ENCODE data around the gene PHGDH. TPM values are rescaled to one million over a fixed set of nuclear protein-coding genes. Genes with fewer than 3 reads are reported as not detected.
A peak's percentile ranks its signal among the peaks of the same experiment; 100 is the strongest.

PHGDH gene
- total RNA-seq, 1 donor from 2014 or later: 9.7 TPM

DNA sequence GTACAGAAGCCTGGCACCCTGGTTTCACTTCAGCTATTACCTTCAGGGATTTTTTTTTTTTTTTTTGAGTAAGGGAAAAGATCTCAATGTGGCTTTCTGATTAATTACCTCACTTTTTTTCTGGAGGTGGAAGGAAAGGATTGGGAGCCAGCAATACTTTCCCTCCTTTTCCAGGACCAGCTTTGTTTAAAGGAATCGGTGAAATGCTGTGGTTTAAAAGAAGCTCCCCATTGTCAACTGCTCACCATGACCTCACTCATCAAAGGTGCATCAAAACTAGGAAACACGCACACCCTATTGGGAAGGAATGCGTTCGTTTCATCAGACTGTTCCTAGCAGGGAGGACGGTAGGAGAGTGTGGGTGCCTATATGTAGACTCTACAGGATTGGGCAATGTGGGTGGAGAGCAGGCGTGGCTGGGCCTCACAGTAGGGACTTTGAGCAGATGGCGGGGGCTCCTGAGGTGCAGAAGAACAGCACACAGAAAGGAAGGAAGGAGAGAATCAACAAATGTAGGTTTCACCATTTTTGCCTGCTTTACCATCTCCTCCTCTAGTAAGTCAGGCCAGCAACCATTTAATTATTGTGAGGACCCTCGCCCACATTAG, 13.0 kb downstream of the PHGDH start:
- DNase-seq (ENCODE audit: missing footprints): no peak
- no peak for ATAC-seq
- intact Hi-C loops (cut with DNase I): no loop called here

- ATAC-seq (no peak), DNase-seq (ENCODE audit: missing footprints) (no peak)
- intact Hi-C loops (cut with DNase I): no loop called here
Observed at GRCh38 chr1:119725626-119726025, 13.9 kb downstream of the PHGDH start.

GRCh38 chr1:119727991-119728390, 16.3 kb downstream of the PHGDH start:
- no peak for DNase-seq (ENCODE audit: missing footprints)
- no peak for ATAC-seq
- intact Hi-C loops (cut with DNase I): no loop called here

DNA sequence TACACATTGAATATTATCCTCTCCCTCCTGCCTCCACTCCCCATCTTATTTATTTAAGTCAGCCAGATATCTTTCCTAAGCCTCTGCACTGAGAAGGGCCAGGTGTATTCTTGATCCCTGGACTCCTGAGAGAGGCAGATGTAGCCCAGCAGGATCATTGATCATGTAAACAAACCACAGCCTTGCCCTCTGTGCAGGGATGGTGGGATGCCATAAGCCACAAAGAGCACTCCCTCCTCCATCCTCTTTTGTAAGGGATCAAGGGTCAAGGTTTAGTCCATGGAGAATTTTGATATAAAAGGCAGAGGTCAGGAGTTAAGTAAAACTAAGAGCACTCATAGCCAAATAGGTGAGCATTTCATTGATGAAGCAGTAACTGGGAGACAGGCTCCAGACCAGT, 17.3 kb downstream of the PHGDH start:
- ATAC-seq (no peak), DNase-seq (ENCODE audit: missing footprints) (no peak)
- intact Hi-C loops (cut with DNase I): no loop called here

DNA sequence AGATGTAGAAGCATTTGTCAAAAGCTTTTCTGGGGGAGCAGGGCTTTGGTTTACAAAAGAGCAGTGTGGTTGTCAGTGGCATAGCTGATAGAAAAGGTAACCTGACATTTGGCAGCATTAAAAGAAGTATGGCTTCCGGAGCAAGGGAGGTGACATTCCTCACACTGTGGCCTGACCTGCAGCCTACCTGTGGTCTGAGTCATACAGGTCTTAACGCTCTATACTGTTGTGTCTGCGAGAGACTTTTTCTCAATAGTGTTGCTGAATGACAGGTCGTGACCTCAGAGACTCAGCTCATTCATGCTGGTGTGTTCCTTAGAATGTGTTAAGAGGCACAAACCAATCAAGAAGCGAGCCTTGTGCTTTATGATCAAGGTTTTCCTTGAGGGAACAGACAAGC, 19.3 kb downstream of the PHGDH start:
- no peak for DNase-seq (ENCODE audit: missing footprints)
- no peak for ATAC-seq
- intact Hi-C loops (cut with DNase I): no loop called here

- intact Hi-C loops (cut with DNase I): no loop called here
Observed at GRCh38 chr1:119731741-119732430, 20.2 kb downstream of the PHGDH start.

GRCh38 chr1:119732465-119733168, 20.9 kb downstream of the PHGDH start:
- intact Hi-C loops (cut with DNase I): no loop called here
- no peak for DNase-seq (ENCODE audit: missing footprints)
- no peak for ATAC-seq

More at GRCh38 chr1:119731741-119732430, 20.2 kb downstream of the PHGDH start:
- DNase-seq (ENCODE audit: missing footprints) (no peak), ATAC-seq (no peak)

GRCh38 chr1:119733754-119734153, 22.0 kb downstream of the PHGDH start:
- DNase-seq (ENCODE audit: missing footprints): no peak
- intact Hi-C loops (cut with DNase I): no loop called here
- no peak for ATAC-seq

DNA sequence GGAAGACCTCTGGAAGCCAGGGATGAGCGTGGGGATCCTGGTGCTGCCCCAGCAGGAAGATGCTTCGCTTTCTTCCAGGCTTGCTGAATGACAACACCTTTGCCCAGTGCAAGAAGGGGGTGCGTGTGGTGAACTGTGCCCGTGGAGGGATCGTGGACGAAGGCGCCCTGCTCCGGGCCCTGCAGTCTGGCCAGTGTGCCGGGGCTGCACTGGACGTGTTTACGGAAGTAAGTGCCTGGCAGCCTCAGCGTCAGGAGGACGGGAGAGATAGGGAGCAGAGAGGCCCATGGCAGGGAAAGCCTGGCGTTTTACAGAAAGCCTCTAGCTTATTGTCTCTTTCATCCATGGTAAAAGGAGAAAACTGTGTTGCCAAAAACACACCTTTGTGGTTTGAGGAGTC, 23.5 kb downstream of the PHGDH start:
- DNase-seq (ENCODE audit: missing footprints) (no peak), ATAC-seq (peak; percentile 53)
- intact Hi-C loops (cut with DNase I): no loop called here

DNA sequence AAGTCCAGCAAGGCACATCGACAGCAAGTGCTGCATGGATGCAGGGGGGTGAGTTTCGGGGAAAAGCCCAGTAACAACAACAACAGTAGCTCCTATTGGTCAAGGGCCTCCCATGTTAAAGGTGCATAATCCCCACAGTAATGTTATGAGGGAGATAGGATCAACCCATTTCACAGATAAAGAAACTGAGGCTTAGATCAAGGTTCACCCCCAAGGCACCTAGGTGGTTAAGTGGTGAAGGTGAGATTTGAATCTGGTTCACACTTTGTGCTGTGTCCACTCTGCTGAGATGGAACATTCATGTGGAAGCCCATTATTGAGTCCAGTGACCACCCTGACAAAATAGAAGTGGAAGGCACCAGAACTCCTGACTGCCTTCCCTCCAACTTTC, 24.9 kb downstream of the PHGDH start:
- ATAC-seq (no peak), DNase-seq (ENCODE audit: missing footprints) (no peak)
- intact Hi-C loops (cut with DNase I): no loop called here

DNA sequence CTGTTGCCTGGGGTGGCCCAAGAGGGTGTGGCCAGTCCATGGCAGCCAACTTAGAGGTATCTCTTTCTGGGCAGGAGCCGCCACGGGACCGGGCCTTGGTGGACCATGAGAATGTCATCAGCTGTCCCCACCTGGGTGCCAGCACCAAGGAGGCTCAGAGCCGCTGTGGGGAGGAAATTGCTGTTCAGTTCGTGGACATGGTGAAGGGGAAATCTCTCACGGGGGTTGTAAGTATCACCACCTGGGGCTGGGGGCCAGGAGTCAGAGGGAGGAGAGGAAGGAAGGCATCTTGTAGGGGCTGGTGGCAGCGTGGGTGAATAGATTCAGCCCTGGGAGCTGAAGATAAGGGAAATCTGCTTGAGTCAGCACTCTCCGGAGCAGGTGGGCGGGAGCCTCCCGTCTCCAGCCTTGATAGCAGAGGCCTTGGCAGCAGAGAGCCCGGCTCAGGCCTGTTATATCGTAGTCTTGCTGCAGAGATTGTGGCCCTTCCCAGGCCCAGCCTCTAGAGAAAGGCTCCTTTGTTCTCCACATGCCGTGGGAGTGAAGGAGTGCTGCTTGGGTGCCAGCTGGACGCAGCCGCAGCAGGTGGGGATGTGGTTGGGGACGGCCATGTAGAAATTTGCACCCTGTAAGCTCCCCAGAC, 25.4 kb downstream of the PHGDH start:
- ATAC-seq: peak; percentile 51
- DNase-seq (ENCODE audit: missing footprints): no peak
- intact Hi-C loops (cut with DNase I): no loop called here

DNA sequence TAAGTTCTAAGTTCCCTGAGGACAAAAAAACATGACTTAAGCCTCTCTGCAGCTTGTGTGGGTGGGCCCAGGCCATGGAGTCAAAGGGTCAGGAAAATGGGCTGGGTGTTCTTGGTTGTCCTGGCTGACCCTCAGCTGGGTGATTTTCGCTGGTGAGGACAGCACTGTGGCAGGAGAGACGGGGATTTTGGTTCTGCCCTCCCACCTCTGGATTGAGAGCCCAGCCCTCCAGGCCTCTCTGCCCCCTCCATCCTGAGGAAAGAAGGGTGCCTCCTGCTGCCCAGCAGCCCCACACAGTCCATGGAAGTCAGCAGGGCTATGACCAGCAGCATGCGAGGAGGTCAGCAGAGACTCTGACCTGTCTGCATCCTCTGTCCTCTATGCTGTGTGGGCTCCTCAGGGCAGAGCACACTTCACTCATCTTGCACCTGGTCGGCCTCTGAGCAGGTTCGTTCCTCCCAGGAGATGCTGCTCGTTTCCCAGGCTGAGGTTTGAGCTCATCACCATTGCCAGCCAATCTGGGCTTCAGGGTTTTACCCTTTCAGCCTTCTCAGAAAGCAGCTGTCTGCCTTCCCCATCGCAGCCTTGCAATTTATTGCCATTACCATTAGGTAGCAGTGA, 26.5 kb downstream of the PHGDH start:
- ATAC-seq (peak; percentile 9), DNase-seq (ENCODE audit: missing footprints) (no peak)
- intact Hi-C loops (cut with DNase I): no loop called here

GRCh38 chr1:119739150-119739549, 27.4 kb downstream of the PHGDH start:
- DNase-seq (ENCODE audit: missing footprints) (no peak), ATAC-seq (no peak)
- intact Hi-C loops (cut with DNase I): no loop called here

DNA sequence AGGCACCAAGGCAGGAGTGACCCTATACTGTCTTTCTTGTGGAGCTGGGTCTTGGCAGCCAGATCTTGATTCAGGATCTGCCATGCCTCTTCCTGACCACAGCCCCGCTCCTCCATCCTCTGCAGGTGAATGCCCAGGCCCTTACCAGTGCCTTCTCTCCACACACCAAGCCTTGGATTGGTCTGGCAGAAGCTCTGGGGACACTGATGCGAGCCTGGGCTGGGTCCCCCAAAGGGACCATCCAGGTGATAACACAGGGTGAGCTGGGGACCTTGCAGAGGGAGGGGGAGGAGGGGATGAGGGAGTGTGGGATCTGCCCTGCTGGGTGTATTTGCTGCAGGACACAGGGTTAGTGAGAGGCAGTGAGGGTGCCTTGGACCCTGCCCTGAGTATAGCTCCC, 28.5 kb downstream of the PHGDH start:
- DNase-seq (ENCODE audit: missing footprints): no peak
- ATAC-seq: no peak
- intact Hi-C loops (cut with DNase I): no loop called here

DNA sequence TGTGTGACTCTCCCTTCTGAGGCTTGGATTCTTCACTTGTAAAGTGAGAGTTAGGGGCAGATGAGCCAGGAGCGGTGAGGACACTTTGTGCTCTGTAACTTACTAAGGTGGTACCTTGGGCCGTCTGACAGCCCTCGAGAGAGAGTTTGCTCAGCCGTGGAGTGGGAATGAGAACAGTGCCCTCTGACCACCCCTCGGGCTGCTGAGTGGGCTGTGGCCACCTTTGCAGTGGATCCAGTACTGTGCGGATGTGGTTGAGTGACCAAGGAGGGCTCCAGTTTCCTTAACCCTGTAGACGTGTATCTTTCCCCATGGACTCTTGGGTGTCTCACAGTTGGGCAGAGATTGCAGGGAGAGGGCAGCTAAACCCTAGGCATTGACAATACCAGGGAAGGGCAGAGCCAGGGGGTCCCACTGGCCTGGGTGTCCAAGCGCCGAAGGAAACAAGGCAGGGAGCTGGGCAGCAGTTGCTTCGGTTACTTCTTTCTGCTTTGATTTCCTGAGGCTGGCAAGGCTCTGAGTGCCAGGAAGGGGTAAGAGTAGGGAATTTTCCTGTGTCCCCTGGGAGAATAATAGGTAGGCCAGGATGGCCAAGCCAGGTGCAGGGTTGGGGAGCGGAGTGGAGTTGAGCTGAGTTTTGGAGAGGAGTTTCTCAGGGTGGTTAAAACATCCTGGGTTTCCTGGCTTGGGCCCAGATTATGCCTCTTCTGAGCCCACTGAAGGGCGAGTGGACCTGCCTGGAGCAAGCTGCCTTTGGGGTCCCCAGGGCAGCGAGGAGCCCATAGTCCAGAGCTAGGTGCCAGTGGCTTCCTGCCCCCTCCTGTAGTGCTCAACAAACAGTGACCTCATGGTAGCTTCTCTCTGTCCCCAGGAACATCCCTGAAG, 29.4 kb downstream of the PHGDH start:
- intact Hi-C loops (cut with DNase I): no loop called here
- ATAC-seq (no peak), DNase-seq (ENCODE audit: missing footprints) (no peak)

DNA sequence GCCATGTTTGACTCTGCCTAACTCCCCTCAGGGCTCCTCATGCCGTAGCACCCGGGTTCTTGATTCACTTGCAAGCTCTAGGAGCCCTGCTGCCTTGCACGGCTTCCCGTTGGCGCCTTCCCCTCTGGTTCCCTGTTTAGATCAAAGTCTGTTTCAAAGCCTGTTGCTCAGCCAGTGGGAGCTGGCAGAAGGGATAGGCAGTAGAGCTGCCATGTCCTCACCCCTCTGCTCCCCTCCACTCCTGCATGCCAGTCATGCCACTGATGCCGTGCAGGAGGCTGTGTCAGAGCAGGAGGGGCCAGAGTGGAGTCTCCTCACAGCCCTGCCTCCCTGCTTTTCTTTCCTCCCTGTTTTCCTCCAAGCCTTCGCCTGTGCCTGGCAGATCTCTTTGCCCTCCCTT, 30.5 kb downstream of the PHGDH start:
- peak; percentile 83 for ATAC-seq
- DNase-seq (ENCODE audit: missing footprints): peak; percentile 73
- intact Hi-C loops (cut with DNase I): no loop called here

GRCh38 chr1:119742677-119743076, 30.9 kb downstream of the PHGDH start:
- ATAC-seq: peak; percentile 8
- intact Hi-C loops (cut with DNase I): no loop called here
- DNase-seq (ENCODE audit: missing footprints): no peak

- ATAC-seq (no peak), DNase-seq (ENCODE audit: missing footprints) (no peak)
- intact Hi-C loops (cut with DNase I): no loop called here
Observed at GRCh38 chr1:119743308-119743707, 31.6 kb downstream of the PHGDH start.
